AG09309 (cell line): ENCODE measurements around the gene EXOC6B.

ENCODE experiments used
- DNase-seq: peaks from one replicate; pipeline ENCODE4 v3.0.0-alpha.2; 2010; ENCODE audit warnings: low read depth
- H3K4me3 ChIP-seq: 2 replicates; pipeline ENCODE4 v1.5.1; 2011; ENCODE audit warnings: mild to moderate bottlenecking, low read depth, low read length, moderate library complexity; ENCODE audit not compliant: control insufficient read depth
- CTCF ChIP-seq: IDR thresholded peaks from 2 replicates; pipeline ENCODE4 v1.5.1; 2011; ENCODE audit warnings: mild to moderate bottlenecking, low read depth, low read length, inconsistent platforms; ENCODE audit not compliant: insufficient read depth, control insufficient read depth; ENCODE audit errors: missing control alignments

EXOC6B gene

DNA sequence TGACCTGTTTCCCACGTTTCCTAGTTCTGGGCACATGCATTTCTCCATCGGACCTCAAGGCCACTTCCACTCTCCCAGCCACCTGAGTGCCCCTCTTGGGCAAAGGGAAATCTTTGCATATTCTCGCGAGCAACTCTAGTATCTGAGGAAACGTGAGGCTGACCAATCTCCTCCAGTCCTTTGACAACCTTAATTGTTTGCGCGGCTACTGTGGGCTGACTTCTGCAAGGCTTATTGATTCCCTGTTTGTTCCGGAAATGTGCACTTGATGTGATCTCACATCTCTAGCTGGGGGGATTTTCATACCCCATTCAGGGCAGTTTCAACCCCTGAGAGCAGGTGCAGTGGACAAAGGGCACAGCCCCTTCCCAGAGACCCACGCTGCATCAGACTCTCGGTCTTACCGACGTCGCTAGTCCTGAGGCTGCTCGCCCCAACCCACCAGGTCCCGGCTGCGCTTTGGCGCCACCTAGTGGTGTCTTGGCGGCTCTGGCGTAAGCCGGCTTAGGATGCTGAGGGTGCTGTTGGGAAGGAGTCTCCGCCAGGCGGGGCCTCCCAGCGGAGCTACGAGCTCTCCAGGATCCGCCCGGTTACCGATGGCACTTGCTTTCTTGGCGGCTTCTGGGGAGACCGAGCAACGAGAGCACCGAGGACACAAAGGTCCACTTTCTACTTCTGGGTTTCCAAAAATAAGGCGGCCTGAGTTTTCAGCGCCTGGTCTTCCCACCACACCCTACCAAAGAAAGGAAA lies 36.6 kb upstream of the EXOC6B start:
- no peak overlapping the region for H3K4me3 ChIP-seq
- DNase-seq = peak; percentile 53
- TF ChIP-seq CTCF = peak; percentile 100

GRCh38 chr2:72859831-72860262 lies 34.0 kb upstream of the EXOC6B start:
- peak; percentile 72 for TF ChIP-seq CTCF
- peak; percentile 2 for DNase-seq
- no peak overlapping the region for H3K4me3 ChIP-seq

DNA sequence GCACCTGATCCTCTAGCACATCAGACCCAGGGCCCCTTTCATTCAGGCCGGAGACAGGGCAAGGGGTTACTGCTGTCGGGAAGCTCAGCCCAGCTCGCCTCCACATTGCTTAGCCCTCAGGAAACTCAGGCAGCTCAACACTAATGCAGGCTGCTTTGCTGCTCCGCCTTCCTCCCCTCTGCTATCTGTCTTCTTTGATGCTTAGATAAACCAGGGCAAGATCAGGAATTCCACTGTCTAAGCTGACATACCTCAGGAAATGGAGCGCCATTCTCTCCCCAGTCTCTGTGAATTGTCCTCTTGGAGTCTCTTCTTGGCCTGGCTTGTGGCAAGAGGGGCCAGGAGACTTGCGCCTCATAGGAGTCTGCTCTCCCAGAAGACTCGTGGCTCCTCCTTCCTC lies 25.5 kb upstream of the EXOC6B start:
- TF ChIP-seq CTCF = no peak
- no peak overlapping the region for H3K4me3 ChIP-seq
- DNase-seq = no peak

- no peak for DNase-seq
- H3K4me3 ChIP-seq = no peak overlapping the region
- TF ChIP-seq CTCF = no peak
These were observed 23.3 kb upstream of the EXOC6B start for GRCh38 chr2:72849138-72849462.

- H3K4me3 ChIP-seq = no peak overlapping the region
- TF ChIP-seq CTCF = no peak
- DNase-seq = no peak
These were observed 22.8 kb upstream of the EXOC6B start for GRCh38 chr2:72848436-72849137.

- TF ChIP-seq CTCF = no peak
- no peak for DNase-seq
- no peak overlapping the region for H3K4me3 ChIP-seq
These were observed 21.9 kb upstream of the EXOC6B start for GRCh38 chr2:72847534-72848315.
